Measurements from ENCODE around the gene NHLRC2. TPM values are rescaled to one million over a fixed set of nuclear protein-coding genes. Genes with fewer than 3 reads are reported as not detected.
A peak's percentile ranks its signal among the peaks of the same experiment; 100 is the strongest.

Gene NHLRC2
- total and polyA plus RNA-seq, 2 of the 13 experiments (the other 11 are each of a cell fraction or from before 2014, with no cell fraction given) = 7.6 to 12.7 TPM

DNA sequence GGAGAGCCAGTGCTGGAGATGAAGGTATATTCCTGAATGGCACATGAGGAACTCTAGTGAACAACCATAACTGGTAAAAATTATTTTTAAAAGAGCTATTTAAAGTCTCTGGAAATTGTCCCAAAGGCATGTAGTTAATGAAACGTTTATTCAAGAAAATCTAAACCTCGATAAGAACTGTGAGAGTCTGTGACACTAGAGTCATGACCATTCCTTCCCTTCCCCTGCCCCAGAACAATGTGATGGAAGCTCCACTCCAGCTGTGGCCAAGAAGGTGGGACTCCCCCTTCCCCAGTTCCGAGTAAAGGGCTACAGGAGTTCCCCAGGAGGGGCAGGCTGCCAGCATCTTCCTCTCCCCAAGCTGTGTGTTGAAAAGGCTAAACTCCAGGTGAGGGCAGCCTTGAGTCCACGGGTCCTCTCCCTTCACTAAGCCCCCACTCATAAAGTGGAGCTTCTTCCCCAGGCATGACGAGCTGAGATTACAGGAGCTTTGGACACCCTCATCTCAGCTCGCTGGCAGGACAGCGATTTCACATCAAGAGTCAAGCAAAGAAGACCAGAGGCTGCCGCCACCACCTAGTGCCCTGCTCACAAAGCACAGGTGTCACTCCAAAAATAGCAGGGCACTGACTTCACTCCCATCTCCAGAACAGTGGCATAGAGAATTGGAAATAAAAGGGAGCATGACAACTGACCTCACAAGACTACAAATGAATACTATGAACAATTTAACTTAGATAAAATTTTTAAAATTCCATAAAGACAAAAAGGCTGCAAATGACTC lies 68.5 kb downstream of the NHLRC2 start:
- FAIRE-seq = no peak
- ChIA-PET POLR2A (no interaction called here), CTCF (ENCODE audit: low intra/inter-chr PET ratio, low total read pairs) (no interaction called here)
- no peak for DNase-seq (ENCODE audit: low spot score)
- 14% methylated on average over 8 of the region's 8 CpGs for WGBS (ENCODE audit: low lambda C conversion rate)
- Histone ChIP-seq H3K27me3 (ENCODE audit: control insufficient read depth in 1 of 2, insufficient read depth in 2 of 2, low read length in 2 of 2) (no peaks in the 10 kb centered on the region), H3K27ac (ENCODE audit: extremely low read length, insufficient read depth, low read length) (no peak overlapping the region), H3K4me2 (ENCODE audit: low read depth, low read length) (no peak overlapping the region), H3K4me3 (replicated peaks in 1 of 3; ENCODE audit: insufficient read depth in 1 of 3, low read depth in 2 of 3, low read length in 3 of 3) (no peak overlapping the region), H3K79me2 (ENCODE audit: insufficient read depth, low read length) (no peaks in the 10 kb centered on the region), H3K9ac (ENCODE audit: insufficient read depth, low read depth, low read length) (no peak overlapping the region), H3K36me3 (replicated peaks in 1 of 2; ENCODE audit: control insufficient read depth in 1 of 2, insufficient read depth in 2 of 2, low read length in 2 of 2) (no peaks in the 10 kb centered on the region), H2AFZ (ENCODE audit: low read length) (no peak overlapping the region), H4K20me1 (ENCODE audit: insufficient read depth, low read length) (no peaks in the 10 kb centered on the region), H3K9me3 (ENCODE audit: low read length) (no peaks in the 10 kb centered on the region), H3K4me1 (ENCODE audit: insufficient read depth, low read length) (no peaks in the 10 kb centered on the region)
- intact Hi-C loops (cut with micrococcal nuclease; ENCODE audit: unreplicated experiment) = no loop called here
- ATAC-seq = peak; percentile 82
- peak; percentile 39 for TF ChIP-seq STAG1 (CRISPR knock-in tag; IDR thresholded peaks at IDR 0.05)
- TF ChIP-seq, protein P1, sequence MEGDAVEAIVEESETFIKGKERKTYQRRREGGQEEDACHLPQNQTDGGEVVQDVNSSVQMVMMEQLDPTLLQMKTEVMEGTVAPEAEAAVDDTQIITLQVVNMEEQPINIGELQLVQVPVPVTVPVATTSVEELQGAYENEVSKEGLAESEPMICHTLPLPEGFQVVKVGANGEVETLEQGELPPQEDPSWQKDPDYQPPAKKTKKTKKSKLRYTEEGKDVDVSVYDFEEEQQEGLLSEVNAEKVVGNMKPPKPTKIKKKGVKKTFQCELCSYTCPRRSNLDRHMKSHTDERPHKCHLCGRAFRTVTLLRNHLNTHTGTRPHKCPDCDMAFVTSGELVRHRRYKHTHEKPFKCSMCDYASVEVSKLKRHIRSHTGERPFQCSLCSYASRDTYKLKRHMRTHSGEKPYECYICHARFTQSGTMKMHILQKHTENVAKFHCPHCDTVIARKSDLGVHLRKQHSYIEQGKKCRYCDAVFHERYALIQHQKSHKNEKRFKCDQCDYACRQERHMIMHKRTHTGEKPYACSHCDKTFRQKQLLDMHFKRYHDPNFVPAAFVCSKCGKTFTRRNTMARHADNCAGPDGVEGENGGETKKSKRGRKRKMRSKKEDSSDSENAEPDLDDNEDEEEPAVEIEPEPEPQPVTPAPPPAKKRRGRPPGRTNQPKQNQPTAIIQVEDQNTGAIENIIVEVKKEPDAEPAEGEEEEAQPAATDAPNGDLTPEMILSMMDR (CRISPR knock-in tag; IDR thresholded peaks at IDR 0.05) = peak; percentile 48
- TF ChIP-seq, protein P2, sequence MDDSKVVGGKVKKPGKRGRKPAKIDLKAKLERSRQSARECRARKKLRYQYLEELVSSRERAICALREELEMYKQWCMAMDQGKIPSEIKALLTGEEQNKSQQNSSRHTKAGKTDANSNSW (CRISPR knock-in tag; IDR thresholded peaks at IDR 0.05; ENCODE audit: borderline replicate concordance) = no peak
- in situ Hi-C loops (cut with HindIII; ENCODE audit: extremely low pct_ligation_motif_present, low pct_unique_long_range_greater_than_20kb) = no loop called here
- no TSS peak for BruUV-seq (replicated peaks)

DNA sequence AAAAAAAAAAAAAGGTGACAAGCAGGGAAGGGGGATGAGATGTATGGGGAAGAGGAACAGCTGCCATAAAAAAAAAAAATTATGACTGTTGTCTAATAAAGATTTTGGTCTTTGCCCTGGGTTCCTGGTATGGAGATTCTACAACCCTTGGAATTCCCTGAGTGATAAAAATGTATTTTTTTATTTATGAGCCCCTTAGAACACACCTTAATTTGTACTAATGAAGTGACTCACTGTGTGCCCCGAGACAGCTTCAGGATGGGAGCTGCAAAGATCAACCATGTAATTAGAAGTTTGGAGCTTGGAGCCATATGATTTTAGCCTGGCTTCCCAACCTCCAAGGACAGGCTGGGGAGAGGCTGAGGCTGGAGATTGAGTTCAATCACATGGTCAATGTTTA lies 69.7 kb downstream of the NHLRC2 start:
- Histone ChIP-seq H3K4me2 (ENCODE audit: low read depth, low read length) (no peak overlapping the region), H3K4me3 (replicated peaks in 1 of 3; ENCODE audit: insufficient read depth in 1 of 3, low read depth in 2 of 3, low read length in 3 of 3) (no peak overlapping the region), H3K36me3 (replicated peaks in 1 of 2; ENCODE audit: control insufficient read depth in 1 of 2, insufficient read depth in 2 of 2, low read length in 2 of 2) (no peaks in the 10 kb centered on the region), H3K27me3 (ENCODE audit: control insufficient read depth in 1 of 2, insufficient read depth in 2 of 2, low read length in 2 of 2) (no peaks in the 10 kb centered on the region), H3K9me3 (ENCODE audit: low read length) (no peaks in the 10 kb centered on the region), H4K20me1 (ENCODE audit: insufficient read depth, low read length) (no peaks in the 10 kb centered on the region), H3K79me2 (ENCODE audit: insufficient read depth, low read length) (no peaks in the 10 kb centered on the region), H3K27ac (ENCODE audit: extremely low read length, insufficient read depth, low read length) (no peak overlapping the region), H3K9ac (ENCODE audit: insufficient read depth, low read depth, low read length) (no peak overlapping the region), H3K4me1 (ENCODE audit: insufficient read depth, low read length) (no peaks in the 10 kb centered on the region), H2AFZ (ENCODE audit: low read length) (no peak overlapping the region)
- BruUV-seq (replicated peaks) = no TSS peak
- 0% methylated on average over 1 of the region's 1 CpG for WGBS (ENCODE audit: low lambda C conversion rate)
- in situ Hi-C loops (cut with HindIII; ENCODE audit: extremely low pct_ligation_motif_present, low pct_unique_long_range_greater_than_20kb) = no loop called here
- ChIA-PET POLR2A (no interaction called here), CTCF (ENCODE audit: low intra/inter-chr PET ratio, low total read pairs) (no interaction called here)
- TF ChIP-seq HNRNPL (IDR thresholded peaks at IDR 0.05; ENCODE audit: low read depth, low read length) = no peak
- no peak for TF ChIP-seq GPN1 (CRISPR knock-in tag; IDR thresholded peaks at IDR 0.05; ENCODE audit: borderline replicate concordance)
- TF ChIP-seq ZNF530 (CRISPR knock-in tag; IDR thresholded peaks at IDR 0.05; ENCODE audit: low read depth) = no peak
- TF ChIP-seq, protein P3, sequence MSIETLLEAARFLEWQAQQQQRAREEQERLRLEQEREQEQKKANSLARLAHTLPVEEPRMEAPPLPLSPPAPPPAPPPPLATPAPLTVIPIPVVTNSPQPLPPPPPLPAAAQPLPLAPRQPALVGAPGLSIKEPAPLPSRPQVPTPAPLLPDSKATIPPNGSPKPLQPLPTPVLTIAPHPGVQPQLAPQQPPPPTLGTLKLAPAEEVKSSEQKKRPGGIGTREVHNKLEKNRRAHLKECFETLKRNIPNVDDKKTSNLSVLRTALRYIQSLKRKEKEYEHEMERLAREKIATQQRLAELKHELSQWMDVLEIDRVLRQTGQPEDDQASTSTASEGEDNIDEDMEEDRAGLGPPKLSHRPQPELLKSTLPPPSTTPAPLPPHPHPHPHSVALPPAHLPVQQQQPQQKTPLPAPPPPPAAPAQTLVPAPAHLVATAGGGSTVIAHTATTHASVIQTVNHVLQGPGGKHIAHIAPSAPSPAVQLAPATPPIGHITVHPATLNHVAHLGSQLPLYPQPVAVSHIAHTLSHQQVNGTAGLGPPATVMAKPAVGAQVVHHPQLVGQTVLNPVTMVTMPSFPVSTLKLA (IDR thresholded peaks at IDR 0.05) = peak; percentile 57; the same call in 1 of the 2 replicates
- DNase-seq (ENCODE audit: low spot score) (no peak), FAIRE-seq (no peak), ATAC-seq (no peak)
- intact Hi-C loops (cut with micrococcal nuclease; ENCODE audit: unreplicated experiment) = no loop called here
